Loucy (cell line): ENCODE results near the gene WFDC11.

Experiments
- CTCF ChIP-seq: fragments of 200-600 bp; sonication (generic); conservative IDR thresholded peaks from 2 replicates; pipeline ENCODE4 v1.5.1; 2014; ENCODE audit warnings: mild to moderate bottlenecking, antibody characterized with exemption, low read length
- EZH2phosphoT487 ChIP-seq: fragments of 200-600 bp; IDR thresholded peaks from 2 replicates; pipeline ENCODE4 v1.6.1; 2018; ENCODE audit warnings: antibody characterized with exemption, mild to moderate bottlenecking, moderate library complexity, borderline replicate concordance

GRCh38 chr20:45607810-45608209 lies 62.2 kb downstream of the WFDC11 start:
- TF ChIP-seq CTCF (no peak), EZH2phosphoT487 (no peak)
